Endothelial cell (in vitro differentiated cells): ENCODE results near the gene NADSYN1. TPM values are rescaled to one million over a fixed set of nuclear protein-coding genes. Genes with fewer than 3 reads are reported as not detected.

ENCODE experiments used
- DNase-seq: peaks from one replicate; pipeline ENCODE4 v3.0.0; 2021; ENCODE audit warnings: low spot score
- H3K27ac Mint-ChIP-seq: one replicate; pipeline ENCODE4 v1.8.0; 2021; ENCODE audit warnings: mixed read lengths, inconsistent platforms; ENCODE audit not compliant: unreplicated experiment
- H3K27me3 Mint-ChIP-seq: one replicate; pipeline ENCODE4 v1.8.0; 2021; ENCODE audit warnings: mild to moderate bottlenecking, moderate library complexity, mixed read lengths, inconsistent platforms; ENCODE audit not compliant: unreplicated experiment
- H3K36me3 Mint-ChIP-seq: one replicate; pipeline ENCODE4 v1.8.0; 2021; ENCODE audit warnings: mild to moderate bottlenecking, low read depth, mixed read lengths, inconsistent platforms; ENCODE audit not compliant: unreplicated experiment
- H3K4me1 Mint-ChIP-seq: one replicate; pipeline ENCODE4 v1.8.0; 2021; ENCODE audit warnings: mild to moderate bottlenecking, mixed read lengths, inconsistent platforms; ENCODE audit not compliant: unreplicated experiment
- H3K4me3 Mint-ChIP-seq: one replicate; pipeline ENCODE4 v1.8.0; 2021; ENCODE audit warnings: mild to moderate bottlenecking, mixed read lengths, inconsistent platforms; ENCODE audit not compliant: unreplicated experiment
- H3K9me3 Mint-ChIP-seq: one replicate; pipeline ENCODE4 v1.8.0; 2021; ENCODE audit warnings: mixed read lengths, inconsistent platforms; ENCODE audit not compliant: unreplicated experiment
- total RNA-seq: library from RNA; stranded (reverse); fragmentation: NEBNext Ultra II Directional; extraction: Animal tissue kit (Norgen Biotek cat#: 25700); gene quantifications from one replicate; pipeline ENCODE4 v1.2.1, GENCODE V29; 2021; ENCODE audit not compliant: unreplicated experiment
- TF ChIP-seq, protein P1 (sequence below): fragments of 200-600 bp; sonication (generic); IDR thresholded peaks from one replicate; pipeline ENCODE4 v1.5.0; 2021; ENCODE audit warnings: antibody characterized with exemption; ENCODE audit not compliant: unreplicated experiment

The NADSYN1 gene
- total RNA-seq, 1 donor from 2014 or later = 69.0 TPM

DNA sequence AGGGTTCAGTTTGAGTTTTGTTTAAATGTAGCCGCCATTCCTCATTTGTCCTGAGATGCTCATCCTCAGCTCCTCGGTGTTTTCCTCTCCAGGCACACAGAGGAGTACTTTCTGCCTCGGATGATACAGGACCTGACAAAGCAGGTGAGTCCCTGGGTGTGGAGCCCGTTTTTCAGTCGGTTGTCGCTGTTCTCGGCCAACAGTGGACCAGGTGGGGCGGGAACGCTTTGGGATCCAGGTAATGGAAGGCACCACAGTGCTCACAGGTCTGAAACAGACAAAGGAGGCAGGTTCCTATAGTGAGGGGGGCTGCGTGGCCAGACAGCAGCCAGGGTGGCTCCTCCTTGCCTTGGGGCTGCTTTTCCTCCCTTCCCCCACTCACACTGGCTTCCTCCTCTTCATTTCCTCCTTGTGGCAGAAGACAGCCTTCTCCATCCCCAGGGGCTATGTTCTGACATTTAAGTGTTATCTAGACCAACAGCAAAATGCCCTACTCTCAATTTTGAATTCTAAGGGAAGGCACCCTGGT, 19.4 kb downstream of the NADSYN1 start:
- no peak for DNase-seq
- TF ChIP-seq, protein P1, sequence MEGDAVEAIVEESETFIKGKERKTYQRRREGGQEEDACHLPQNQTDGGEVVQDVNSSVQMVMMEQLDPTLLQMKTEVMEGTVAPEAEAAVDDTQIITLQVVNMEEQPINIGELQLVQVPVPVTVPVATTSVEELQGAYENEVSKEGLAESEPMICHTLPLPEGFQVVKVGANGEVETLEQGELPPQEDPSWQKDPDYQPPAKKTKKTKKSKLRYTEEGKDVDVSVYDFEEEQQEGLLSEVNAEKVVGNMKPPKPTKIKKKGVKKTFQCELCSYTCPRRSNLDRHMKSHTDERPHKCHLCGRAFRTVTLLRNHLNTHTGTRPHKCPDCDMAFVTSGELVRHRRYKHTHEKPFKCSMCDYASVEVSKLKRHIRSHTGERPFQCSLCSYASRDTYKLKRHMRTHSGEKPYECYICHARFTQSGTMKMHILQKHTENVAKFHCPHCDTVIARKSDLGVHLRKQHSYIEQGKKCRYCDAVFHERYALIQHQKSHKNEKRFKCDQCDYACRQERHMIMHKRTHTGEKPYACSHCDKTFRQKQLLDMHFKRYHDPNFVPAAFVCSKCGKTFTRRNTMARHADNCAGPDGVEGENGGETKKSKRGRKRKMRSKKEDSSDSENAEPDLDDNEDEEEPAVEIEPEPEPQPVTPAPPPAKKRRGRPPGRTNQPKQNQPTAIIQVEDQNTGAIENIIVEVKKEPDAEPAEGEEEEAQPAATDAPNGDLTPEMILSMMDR = no peak
- no peak overlapping the region for H3K27ac Mint-ChIP-seq
- no peak overlapping the region for H3K4me3 Mint-ChIP-seq
- peaks cover 5% of the 10 kb centered on the region for H3K27me3 Mint-ChIP-seq
- H3K4me1 Mint-ChIP-seq = peaks cover 11% of the 10 kb centered on the region
- H3K9me3 Mint-ChIP-seq = no peaks in the 10 kb centered on the region
- peaks cover 43% of the 10 kb centered on the region for H3K36me3 Mint-ChIP-seq

DNA sequence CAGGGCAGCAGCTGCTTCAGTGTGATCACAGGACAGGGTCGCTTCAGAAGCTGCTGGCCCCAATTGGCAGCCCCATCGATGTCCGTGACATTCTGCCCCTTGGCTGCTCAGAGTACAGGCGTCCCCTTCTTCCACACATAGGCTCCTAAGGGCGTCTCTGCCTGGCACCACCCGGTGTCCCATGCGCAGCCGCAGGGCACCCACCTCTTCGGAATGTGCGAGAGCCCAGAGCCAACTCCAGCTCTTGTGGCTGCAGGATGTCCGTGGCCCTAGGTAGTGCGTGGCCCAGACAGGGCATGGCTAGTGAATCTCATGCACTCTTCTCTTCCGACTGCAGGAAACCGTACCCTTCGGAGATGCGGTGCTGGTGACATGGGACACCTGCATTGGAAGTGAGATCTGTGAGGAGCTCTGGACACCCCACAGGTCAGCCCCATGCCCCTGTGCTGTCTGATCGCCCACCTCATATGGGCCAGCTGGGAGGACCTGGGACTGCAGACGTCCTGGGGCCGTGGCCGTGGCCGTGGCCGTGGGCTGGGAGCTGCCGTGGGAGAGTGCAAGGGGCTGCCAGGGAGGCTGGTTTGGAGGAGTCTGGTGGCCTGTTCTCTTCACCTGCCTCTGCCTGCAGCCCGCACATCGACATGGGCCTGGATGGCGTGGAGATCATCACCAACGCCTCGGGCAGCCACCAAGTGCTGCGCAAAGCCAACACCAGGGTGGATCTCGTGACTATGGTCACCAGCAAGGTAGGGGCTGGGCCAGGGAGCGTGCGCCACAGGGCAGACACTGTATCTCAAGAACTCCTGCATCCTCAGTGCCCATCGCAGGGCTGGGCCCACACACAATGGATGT, 20.2 kb downstream of the NADSYN1 start:
- DNase-seq = no peak
- H3K27me3 Mint-ChIP-seq = peaks cover 10% of the 10 kb centered on the region
- peaks cover 16% of the 10 kb centered on the region for H3K4me1 Mint-ChIP-seq
- H3K27ac Mint-ChIP-seq = no peak overlapping the region
- peaks cover 41% of the 10 kb centered on the region for H3K36me3 Mint-ChIP-seq
- H3K9me3 Mint-ChIP-seq = no peaks in the 10 kb centered on the region
- TF ChIP-seq, protein P1 = no peak
- H3K4me3 Mint-ChIP-seq = no peak overlapping the region

DNA sequence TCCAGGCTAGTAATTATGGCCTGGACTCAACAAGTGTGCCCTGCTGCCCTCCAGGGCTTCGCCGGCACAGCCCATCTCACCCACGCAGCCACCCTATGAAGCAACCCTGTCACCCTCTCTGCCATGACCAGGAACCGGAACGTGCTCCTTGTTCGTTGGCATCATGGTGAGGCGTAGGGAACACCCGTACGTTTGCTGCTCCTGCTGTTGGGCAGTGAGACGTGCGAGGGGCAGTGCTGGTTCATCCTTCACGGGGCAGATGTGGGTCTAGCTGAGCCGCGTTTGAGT, 20.7 kb downstream of the NADSYN1 start:
- Mint-ChIP-seq H3K27me3 (peaks cover 12% of the 10 kb centered on the region), H3K36me3 (peaks cover 38% of the 10 kb centered on the region), H3K4me1 (peaks cover 18% of the 10 kb centered on the region), H3K27ac (no peak overlapping the region), H3K9me3 (no peaks in the 10 kb centered on the region), H3K4me3 (no peak overlapping the region)
- DNase-seq = no peak
- TF ChIP-seq, protein P1 = no peak

DNA sequence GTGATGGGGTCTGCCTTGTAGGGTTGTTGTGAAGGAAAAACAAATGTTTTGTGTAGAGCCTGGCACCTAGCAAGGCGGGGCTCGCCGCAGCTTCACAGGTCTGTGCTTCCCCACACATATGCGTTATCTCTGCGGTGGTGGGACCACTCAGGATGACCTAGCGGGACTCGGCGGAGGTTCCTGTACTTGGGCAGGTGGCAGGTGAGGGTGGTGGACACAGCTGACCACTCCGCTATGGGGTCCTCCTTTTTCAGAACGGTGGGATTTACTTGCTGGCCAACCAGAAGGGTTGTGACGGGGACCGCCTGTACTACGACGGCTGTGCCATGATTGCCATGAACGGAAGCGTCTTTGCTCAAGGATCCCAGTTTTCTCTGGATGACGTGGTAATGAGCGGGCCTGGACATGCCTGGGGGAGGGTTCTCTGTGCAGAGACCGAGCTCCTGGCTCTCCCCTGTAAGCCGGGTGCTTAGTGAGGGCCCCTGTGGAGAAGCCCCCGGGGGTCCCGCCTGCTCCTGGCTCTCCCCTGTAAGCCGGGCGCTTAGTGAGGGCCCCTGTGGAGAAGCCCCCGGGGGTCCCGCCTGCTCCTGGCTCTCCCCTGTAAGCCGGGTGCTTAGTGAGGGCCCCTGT, 21.3 kb downstream of the NADSYN1 start:
- Mint-ChIP-seq H3K4me1 (peaks cover 18% of the 10 kb centered on the region), H3K4me3 (no peak overlapping the region), H3K27me3 (peaks cover 9% of the 10 kb centered on the region), H3K36me3 (peaks cover 33% of the 10 kb centered on the region), H3K27ac (no peak overlapping the region), H3K9me3 (no peaks in the 10 kb centered on the region)
- no peak for DNase-seq
- TF ChIP-seq, protein P1 = no peak
